H9 (cell line): ENCODE results near the gene CEP112. TPM values are rescaled to one million over a fixed set of nuclear protein-coding genes. Genes with fewer than 3 reads are reported as not detected.

Source experiments
- DNase-seq: peaks from one replicate; pipeline ENCODE4 v3.0.0-alpha.2; 2017
- H2AFZ ChIP-seq: one replicate; pipeline ENCODE4 v1.6.1; 2013; ENCODE audit warnings: mild to moderate bottlenecking, low read length, control low read depth, moderate library complexity
- H2AK5ac ChIP-seq: 2 replicates; pipeline ENCODE4 v1.6.1; 2013; ENCODE audit warnings: low read length, control low read depth, mixed read lengths; ENCODE audit not compliant: insufficient read length
- H2BK120ac ChIP-seq: one replicate; pipeline ENCODE4 v1.6.1; 2013; ENCODE audit warnings: low read depth, mild to moderate bottlenecking, low read length, control low read depth, inconsistent platforms; ENCODE audit not compliant: poor library complexity, severe bottlenecking
- H2BK12ac ChIP-seq: 2 replicates; pipeline ENCODE4 v1.6.1; 2013; ENCODE audit warnings: low read length, control low read depth, mixed read lengths, low read depth; ENCODE audit not compliant: insufficient read length
- H2BK15ac ChIP-seq: 2 replicates; pipeline ENCODE4 v1.6.1; 2013; ENCODE audit warnings: low read depth, low read length, control low read depth
- H2BK20ac ChIP-seq: one replicate; pipeline ENCODE4 v1.6.1; 2013; ENCODE audit warnings: low read depth, mild to moderate bottlenecking, low read length, control low read depth, inconsistent platforms; ENCODE audit not compliant: poor library complexity, severe bottlenecking
- H2BK5ac ChIP-seq: 2 replicates; pipeline ENCODE4 v1.6.1; 2013; ENCODE audit warnings: low read length, control low read depth, mixed read lengths; ENCODE audit not compliant: insufficient read length
- H3K14ac ChIP-seq: 2 replicates; pipeline ENCODE4 v1.6.1; 2013; ENCODE audit warnings: low read length, control low read depth; ENCODE audit not compliant: insufficient read depth
- H3K18ac ChIP-seq: 2 replicates; pipeline ENCODE4 v1.6.1; 2013; ENCODE audit warnings: low read depth, mild to moderate bottlenecking, mixed read lengths, low read length, control low read depth; ENCODE audit not compliant: insufficient read length
- H3K23ac ChIP-seq: 2 replicates; pipeline ENCODE4 v1.6.1; 2013; ENCODE audit warnings: low read length, control low read depth, mixed read lengths, low read depth; ENCODE audit not compliant: insufficient read length
- H3K23me2 ChIP-seq: 2 replicates; pipeline ENCODE4 v1.6.1; 2013; ENCODE audit warnings: low read depth, mild to moderate bottlenecking, mixed read lengths, low read length, control low read depth; ENCODE audit not compliant: insufficient read length, poor library complexity, severe bottlenecking
- H3K27ac ChIP-seq: 2 replicates; pipeline ENCODE4 v1.5.1; 2013; ENCODE audit warnings: low read length, control low read depth, mixed read lengths, low read depth; ENCODE audit not compliant: insufficient read length
- H3K27me3 ChIP-seq: 2 replicates; pipeline ENCODE4 v1.6.1; 2013; ENCODE audit warnings: low read length, control low read depth, inconsistent platforms; ENCODE audit not compliant: insufficient read depth
- H3K4ac ChIP-seq: 2 replicates; pipeline ENCODE4 v1.6.1; 2013; ENCODE audit warnings: low read depth, mild to moderate bottlenecking, control low read depth, inconsistent platforms, low read length, moderate library complexity
- H3K4me1 ChIP-seq: 2 replicates; pipeline ENCODE4 v1.6.1; 2013; ENCODE audit warnings: low read length, control low read depth, inconsistent platforms; ENCODE audit not compliant: insufficient read depth
- H3K4me2 ChIP-seq: 2 replicates; pipeline ENCODE4 v1.6.1; 2013; ENCODE audit warnings: low read length, control low read depth, mixed read lengths; ENCODE audit not compliant: insufficient read length, insufficient read depth
- H3K56ac ChIP-seq: 2 replicates; pipeline ENCODE4 v1.6.1; 2013; ENCODE audit warnings: low read depth, mild to moderate bottlenecking, mixed read lengths, low read length, control low read depth; ENCODE audit not compliant: insufficient read length
- H3K79me1 ChIP-seq: 2 replicates; pipeline ENCODE4 v1.6.1; 2013; ENCODE audit warnings: low read depth, mild to moderate bottlenecking, moderate library complexity, low read length, control low read depth, inconsistent platforms; ENCODE audit not compliant: insufficient read depth, poor library complexity, severe bottlenecking
- H3K79me2 ChIP-seq: 2 replicates; pipeline ENCODE4 v1.6.1; 2013; ENCODE audit warnings: low read length, control low read depth, inconsistent platforms; ENCODE audit not compliant: insufficient read depth
- H3K9ac ChIP-seq: 2 replicates; pipeline ENCODE4 v1.6.1; 2013; ENCODE audit warnings: low read length, control low read depth, mixed read lengths; ENCODE audit not compliant: insufficient read length; ENCODE audit errors: extremely low read depth
- H3K9me3 ChIP-seq: one replicate; pipeline ENCODE4 v1.6.1; 2013; ENCODE audit warnings: low read depth, low read length, inconsistent platforms; ENCODE audit not compliant: control insufficient read depth
- H3T11ph ChIP-seq: one replicate; pipeline ENCODE4 v1.6.1; 2013; ENCODE audit warnings: mild to moderate bottlenecking, low read length, control low read depth, inconsistent platforms
- H4K20me1 ChIP-seq: one replicate; pipeline ENCODE4 v1.6.1; 2013; ENCODE audit not compliant: control insufficient read depth, insufficient read length, insufficient read depth
- H4K5ac ChIP-seq: 2 replicates; pipeline ENCODE4 v1.6.1; 2013; ENCODE audit warnings: low read depth, mild to moderate bottlenecking, mixed read lengths, low read length, control low read depth; ENCODE audit not compliant: insufficient read length
- H4K8ac ChIP-seq: replicated peaks from 2 replicates; pipeline ENCODE4 v1.6.1; 2013; ENCODE audit warnings: low read length, control low read depth, mixed read lengths, low read depth; ENCODE audit not compliant: insufficient read length
- H4K91ac ChIP-seq: 2 replicates; pipeline ENCODE4 v1.6.1; 2013; ENCODE audit warnings: low read depth, mild to moderate bottlenecking, moderate library complexity, mixed read lengths, low read length, control low read depth; ENCODE audit not compliant: insufficient read length
- H3K27ac Mint-ChIP-seq, 3 experiments: 2 replicates in 2 of 3; 3 replicates in 1 of 3; pipeline ENCODE4 v1.8.0; 2020 to 2021; ENCODE audit warnings: mixed read lengths in 3 of 3, mild to moderate bottlenecking in 1 of 3, moderate library complexity in 1 of 3
- H3K27me3 Mint-ChIP-seq: 2 replicates; pipeline ENCODE4 v1.8.0; 2021; ENCODE audit warnings: low read depth, mild to moderate bottlenecking, moderate library complexity, mixed read lengths
- H3K36me3 Mint-ChIP-seq, 3 experiments: 2 replicates in 2 of 3; 3 replicates in 1 of 3; pipeline ENCODE4 v1.8.0; 2020 to 2021; ENCODE audit warnings: low read depth in 3 of 3, mixed read lengths in 3 of 3; ENCODE audit not compliant: insufficient read depth in 1 of 3
- H3K4me1 Mint-ChIP-seq, 2 experiments: 2 replicates each; pipeline ENCODE4 v1.8.0; 2020; ENCODE audit warnings: mixed read lengths in 2 of 2
- H3K4me3 Mint-ChIP-seq, 2 experiments: 2 replicates in 1 of 2; 3 replicates in 1 of 2; pipeline ENCODE4 v1.8.0; 2020 to 2021; ENCODE audit warnings: mild to moderate bottlenecking in 2 of 2, mixed read lengths in 2 of 2, moderate library complexity in 1 of 2
- H3K9me3 Mint-ChIP-seq, 2 experiments: 2 replicates in 1 of 2; 3 replicates in 1 of 2; pipeline ENCODE4 v1.8.0; 2020; ENCODE audit warnings: mild to moderate bottlenecking in 2 of 2, mixed read lengths in 2 of 2, moderate library complexity in 1 of 2
- CTCF ChIP-seq: fragments of 200-600 bp; sonication (generic); conservative IDR thresholded peaks from 3 replicates; pipeline ENCODE4 v1.8.0; 2021; ENCODE audit warnings: antibody characterized with exemption, mild to moderate bottlenecking
- WGBS: extraction: QIAGEN DNeasy Blood & Tissue Kit; methylation state at CpG from one replicate; pipeline ENCODE4 v1.1.7; 2013; ENCODE audit warnings: missing lambda C conversion rate, low lambda C conversion rate, mixed read lengths; ENCODE audit not compliant: insufficient read length; ENCODE audit errors: extremely low coverage; 5-methylcytosine and 5-hydroxymethylcytosine counted together
- total RNA-seq: library from RNA; stranded (reverse); gene quantifications from 2 replicates; pipeline ENCODE4 v1.2.1, GENCODE V29; 2021

CEP112 gene
- total RNA-seq, 1 experiment from 2014 or later, result 5.4 TPM

GRCh38 chr17:66143657-66144282 lies 48.2 kb downstream of the CEP112 start:
- no peaks in the 10 kb centered on the region for H3K79me1 ChIP-seq
- H3K27me3 Mint-ChIP-seq, result no peaks in the 10 kb centered on the region
- H3K27me3 ChIP-seq, result no peaks in the 10 kb centered on the region
- H3K4ac ChIP-seq, result no peak overlapping the region
- H3K18ac ChIP-seq, result no peak overlapping the region
- no CpG with 5 or more reads among the region's 2 CpGs for WGBS
- H3K56ac ChIP-seq, result no peak overlapping the region
- H3K4me1 ChIP-seq, result no peaks in the 10 kb centered on the region
- no peaks in the 10 kb centered on the region for H3K9me3 ChIP-seq
- H3K36me3 Mint-ChIP-seq, result no peaks in the 10 kb centered on the region
- H2BK15ac ChIP-seq, result no peak overlapping the region
- TF ChIP-seq CTCF, result no peak
- no peaks in the 10 kb centered on the region for H3K4me1 Mint-ChIP-seq
- H3K4me3 Mint-ChIP-seq, result no peak overlapping the region
- H2AK5ac ChIP-seq, result no peak overlapping the region
- H4K5ac ChIP-seq, result no peak overlapping the region
- H4K8ac ChIP-seq, result no peak overlapping the region
- H2BK120ac ChIP-seq, result no peak overlapping the region
- no peak overlapping the region for H2BK12ac ChIP-seq
- no peak overlapping the region for H2AFZ ChIP-seq
- no peaks in the 10 kb centered on the region for H3K79me2 ChIP-seq
- no peaks in the 10 kb centered on the region for H4K20me1 ChIP-seq
- no peak for DNase-seq
- no peak overlapping the region for H4K91ac ChIP-seq
- no peak overlapping the region for H3K4me2 ChIP-seq
- H2BK20ac ChIP-seq, result no peak overlapping the region
- no peak overlapping the region for H3K14ac ChIP-seq
- no peak overlapping the region for H3K9ac ChIP-seq
- H3K27ac ChIP-seq, result no peak overlapping the region
- no peak overlapping the region for H3K23ac ChIP-seq
- no peak overlapping the region for H3T11ph ChIP-seq
- no peak overlapping the region for H3K27ac Mint-ChIP-seq
- H2BK5ac ChIP-seq, result no peak overlapping the region
- no peaks in the 10 kb centered on the region for H3K23me2 ChIP-seq
- H3K9me3 Mint-ChIP-seq, result no peaks in the 10 kb centered on the region
